Suppressor macrophage treated with lipopolysaccharide for 4 hours (primary cell): ENCODE results near the gene ZBTB20.

Source experiments
- DNase-seq: peaks from one replicate; pipeline ENCODE4 v3.0.0-alpha.2; 2020

ZBTB20 gene

GRCh38 chr3:115087512-115087911 lies 59.6 kb downstream of the ZBTB20 start:
- no peak for DNase-seq

GRCh38 chr3:115086344-115086743 lies 60.7 kb downstream of the ZBTB20 start:
- no peak for DNase-seq

- no peak for DNase-seq
These were observed 61.8 kb downstream of the ZBTB20 start for GRCh38 chr3:115085197-115085865.

GRCh38 chr3:115084686-115085085 lies 62.4 kb downstream of the ZBTB20 start:
- DNase-seq: no peak

GRCh38 chr3:115082260-115082659 lies 64.8 kb downstream of the ZBTB20 start:
- no peak for DNase-seq

GRCh38 chr3:115081444-115081843 lies 65.6 kb downstream of the ZBTB20 start:
- DNase-seq: no peak

GRCh38 chr3:115077501-115078250 lies 69.4 kb downstream of the ZBTB20 start:
- DNase-seq: no peak

GRCh38 chr3:115074502-115074901 lies 72.6 kb downstream of the ZBTB20 start:
- no peak for DNase-seq

GRCh38 chr3:115072265-115073021 lies 74.6 kb downstream of the ZBTB20 start:
- DNase-seq: no peak

- DNase-seq: no peak
These were observed 75.5 kb downstream of the ZBTB20 start for GRCh38 chr3:115071601-115072000.

GRCh38 chr3:115071166-115071565 lies 75.9 kb downstream of the ZBTB20 start:
- DNase-seq: no peak

- DNase-seq: no peak
These were observed 78.3 kb downstream of the ZBTB20 start for GRCh38 chr3:115068799-115069198.

GRCh38 chr3:115062412-115062956 lies 84.6 kb downstream of the ZBTB20 start:
- no peak for DNase-seq

- DNase-seq: no peak
These were observed 85.1 kb downstream of the ZBTB20 start for GRCh38 chr3:115062009-115062408.

GRCh38 chr3:115052906-115053305 lies 94.2 kb downstream of the ZBTB20 start:
- DNase-seq: no peak

GRCh38 chr3:115042351-115042750 lies 104.7 kb downstream of the ZBTB20 start:
- DNase-seq: no peak

GRCh38 chr3:115040673-115041286 lies 106.3 kb downstream of the ZBTB20 start:
- DNase-seq: peak; percentile 50

- no peak for DNase-seq
These were observed 106.8 kb downstream of the ZBTB20 start for GRCh38 chr3:115040246-115040645.

- no peak for DNase-seq
These were observed 108.3 kb downstream of the ZBTB20 start for GRCh38 chr3:115038817-115039216.

GRCh38 chr3:115022835-115023398 lies 124.2 kb downstream of the ZBTB20 start:
- no peak for DNase-seq

- peak; percentile 13 for DNase-seq
These were observed 124.9 kb downstream of the ZBTB20 start for GRCh38 chr3:115022199-115022598.

GRCh38 chr3:115021061-115021460 lies 126.0 kb downstream of the ZBTB20 start:
- no peak for DNase-seq

- peak; percentile 72 for DNase-seq
These were observed 127.2 kb downstream of the ZBTB20 start for GRCh38 chr3:115019900-115020299.
